ENCODE measurements around the gene KIFC3. TPM values are rescaled to one million over a fixed set of nuclear protein-coding genes. Genes with fewer than 3 reads are reported as not detected.
A peak's percentile ranks its signal among the peaks of the same experiment; 100 is the strongest.
"Not testable (repeated sequence)": the region's sequence is repeated elsewhere in the genome, so short reads cannot be mapped to it uniquely, and the experiment has no call there.

KIFC3 gene
- total RNA-seq, 1 donor from 2014 or later = 0.52 TPM

DNA sequence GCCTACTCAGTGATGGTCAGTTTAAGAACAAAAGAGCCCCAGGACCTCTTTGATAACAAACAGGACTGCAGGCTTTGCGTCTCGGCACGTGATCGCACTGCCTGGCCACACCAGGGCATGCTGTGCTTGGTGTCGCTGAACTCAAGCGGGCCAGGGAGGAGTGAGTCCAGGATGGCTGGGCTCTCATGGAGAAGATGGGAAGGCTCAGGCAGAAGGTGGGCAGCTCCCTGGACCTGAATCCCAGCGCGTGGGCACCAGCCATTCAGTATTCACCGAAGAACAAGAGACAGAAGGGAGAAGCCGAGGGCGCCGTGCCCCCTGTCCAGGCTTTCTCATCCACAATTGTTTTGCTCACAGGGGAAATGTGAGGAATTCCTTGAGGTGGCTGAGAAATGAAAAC, 54.8 kb downstream of the KIFC3 start:
- H3K27ac Mint-ChIP-seq = no peak overlapping the region
- no peaks in the 10 kb centered on the region for H3K4me1 Mint-ChIP-seq (ENCODE audit: low read depth)
- no peaks in the 10 kb centered on the region for H3K27me3 Mint-ChIP-seq (ENCODE audit: low read depth)
- peaks cover 4% of the 10 kb centered on the region for H3K36me3 Mint-ChIP-seq (ENCODE audit: low read depth)
- no peaks in the 10 kb centered on the region for H3K9me3 Mint-ChIP-seq
- no peak for DNase-seq (ENCODE audit: low spot score)
- intact Hi-C loops (cut with micrococcal nuclease) = no loop called here
- no peak overlapping the region for H3K4me3 Mint-ChIP-seq (ENCODE audit: low read depth)

DNA sequence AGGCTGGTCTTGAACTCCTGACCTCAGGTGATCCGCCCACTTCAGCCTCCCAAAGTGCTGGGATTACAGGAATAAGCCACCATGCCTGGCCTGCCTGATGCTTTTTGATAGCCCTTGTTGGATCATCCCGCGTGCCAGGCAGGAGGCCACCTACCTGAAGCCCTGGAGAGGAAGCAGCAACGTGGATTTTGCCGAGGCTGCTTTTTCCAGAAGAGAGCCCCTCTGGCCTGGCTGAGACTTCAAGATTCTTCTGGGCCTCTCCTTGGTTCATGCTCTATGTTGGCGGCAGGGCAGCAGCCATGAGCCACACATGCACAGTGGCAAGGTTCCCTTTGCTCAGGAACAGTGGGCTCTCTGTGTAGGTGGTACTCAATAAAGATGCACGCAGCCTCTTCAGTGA, 55.2 kb downstream of the KIFC3 start:
- no peak for DNase-seq (ENCODE audit: low spot score)
- intact Hi-C loops (cut with micrococcal nuclease) = no loop called here
- no peaks in the 10 kb centered on the region for H3K9me3 Mint-ChIP-seq
- peaks cover 4% of the 10 kb centered on the region for H3K36me3 Mint-ChIP-seq (ENCODE audit: low read depth)
- H3K27ac Mint-ChIP-seq = no peak overlapping the region
- no peaks in the 10 kb centered on the region for H3K4me1 Mint-ChIP-seq (ENCODE audit: low read depth)
- no peaks in the 10 kb centered on the region for H3K27me3 Mint-ChIP-seq (ENCODE audit: low read depth)
- no peak overlapping the region for H3K4me3 Mint-ChIP-seq (ENCODE audit: low read depth)

DNA sequence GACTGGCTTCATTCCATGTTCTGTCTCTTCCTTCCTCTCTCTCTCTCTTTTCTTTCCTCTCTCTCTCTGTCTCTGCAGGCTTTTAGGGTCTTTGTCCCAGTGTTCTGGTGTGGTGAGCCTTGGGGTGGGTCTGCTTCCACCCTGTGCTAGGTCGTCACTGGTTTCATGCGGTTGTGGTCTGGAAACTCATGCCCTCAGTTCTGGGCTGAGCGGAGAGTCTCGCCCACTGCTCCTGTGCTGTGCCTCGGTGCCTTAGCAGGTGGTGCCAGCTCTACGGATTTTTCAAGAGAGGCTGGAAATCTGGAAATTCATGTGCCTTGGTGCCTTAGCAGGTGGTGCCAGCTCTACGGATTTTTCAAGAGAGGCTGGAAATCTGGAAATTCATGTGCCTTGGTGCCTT, 56.0 kb downstream of the KIFC3 start:
- H3K4me3 Mint-ChIP-seq (ENCODE audit: low read depth); H3K27me3 Mint-ChIP-seq (ENCODE audit: low read depth); H3K36me3 Mint-ChIP-seq (ENCODE audit: low read depth); H3K4me1 Mint-ChIP-seq (ENCODE audit: low read depth); DNase-seq (ENCODE audit: low spot score); intact Hi-C loops (cut with micrococcal nuclease); H3K9me3 Mint-ChIP-seq: not testable (repeated sequence)
- peak overlapping the region; percentile 51 for H3K27ac Mint-ChIP-seq

DNA sequence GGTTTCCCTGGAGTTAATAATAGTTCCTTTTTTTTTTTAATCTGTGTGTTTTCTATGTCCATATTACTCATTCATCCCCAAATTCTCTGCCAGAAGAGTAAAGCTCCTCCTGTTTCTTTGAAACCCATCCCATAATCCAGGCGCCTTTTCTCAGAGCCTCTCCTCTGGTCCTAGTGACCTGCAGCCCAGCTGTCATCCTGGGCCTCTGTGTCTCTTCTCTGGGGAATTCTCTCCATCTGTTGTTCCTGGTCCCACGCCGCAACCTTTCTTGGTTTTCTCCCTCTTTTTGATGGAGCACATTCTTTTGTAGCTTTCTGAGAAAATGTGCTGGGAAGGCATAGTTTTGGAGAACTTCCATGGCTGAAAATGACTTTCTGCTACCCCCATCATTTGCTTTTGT, 56.5 kb downstream of the KIFC3 start:
- H3K36me3 Mint-ChIP-seq (ENCODE audit: low read depth) = no peaks in the 10 kb centered on the region
- DNase-seq (ENCODE audit: low spot score) = no peak

DNA sequence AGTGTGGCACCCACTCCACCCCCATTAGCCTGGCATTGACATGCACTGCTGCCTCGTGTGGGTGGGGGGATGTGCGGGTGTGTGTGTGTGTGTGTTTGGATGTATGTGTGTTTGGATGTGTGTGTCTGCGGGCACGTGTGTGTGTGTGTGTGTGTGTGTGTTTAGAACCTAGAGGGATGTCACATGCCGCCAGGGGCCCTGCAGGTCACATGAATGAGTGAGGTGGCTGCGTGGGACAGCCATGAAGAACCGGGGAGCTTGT, 57.7 kb downstream of the KIFC3 start:
- Mint-ChIP-seq H3K9me3 (no peaks in the 10 kb centered on the region), H3K36me3 (ENCODE audit: low read depth) (no peaks in the 10 kb centered on the region)
- intact Hi-C loops (cut with micrococcal nuclease) = no loop called here

More for the DNA sequence above, 56.5 kb downstream of the KIFC3 start:
- Mint-ChIP-seq H3K9me3 (no peaks in the 10 kb centered on the region), H3K4me1 (ENCODE audit: low read depth) (no peaks in the 10 kb centered on the region), H3K27ac (no peak overlapping the region), H3K4me3 (ENCODE audit: low read depth) (no peak overlapping the region), H3K27me3 (ENCODE audit: low read depth) (no peaks in the 10 kb centered on the region)
- intact Hi-C loops (cut with micrococcal nuclease) = no loop called here

DNA sequence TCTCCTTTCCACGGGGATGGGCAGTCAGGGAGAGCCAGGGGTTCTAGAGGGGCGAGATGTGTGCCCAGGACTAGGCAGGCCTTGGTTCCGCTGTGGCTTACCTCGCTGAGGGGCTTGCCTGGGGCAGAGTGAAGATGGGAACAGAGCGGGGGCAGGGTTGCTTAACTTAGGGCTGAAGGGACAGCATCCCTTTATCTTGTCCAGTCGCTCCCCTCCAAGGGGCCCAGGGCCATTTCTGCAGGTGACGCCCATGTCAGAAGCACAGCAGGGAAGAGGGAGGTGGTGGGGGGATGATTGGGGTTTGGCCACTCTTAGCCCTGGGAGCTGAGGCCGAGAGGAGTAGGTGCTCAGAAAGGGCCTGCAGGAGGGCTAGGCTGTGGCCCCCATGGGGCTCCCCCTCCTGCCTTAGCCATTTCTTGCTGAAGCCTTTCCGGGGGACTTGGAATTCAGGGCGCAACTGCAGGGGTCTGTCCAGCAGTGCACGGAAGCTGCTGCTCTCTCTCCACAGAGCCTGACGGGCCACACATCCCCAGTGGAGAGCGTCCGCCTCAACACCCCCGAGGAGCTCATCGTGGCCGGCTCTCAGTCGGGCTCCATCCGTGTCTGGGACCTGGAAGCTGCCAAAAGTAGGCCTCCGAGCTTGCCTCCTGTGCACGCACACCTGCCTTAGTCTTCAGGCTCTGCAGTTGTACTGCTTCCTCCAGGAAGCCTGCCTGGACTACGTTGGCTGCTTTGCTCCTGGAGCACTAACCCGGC, 58.2 kb downstream of the KIFC3 start:
- Mint-ChIP-seq H3K9me3 (no peaks in the 10 kb centered on the region), H3K27me3 (ENCODE audit: low read depth) (no peaks in the 10 kb centered on the region), H3K36me3 (ENCODE audit: low read depth) (no peaks in the 10 kb centered on the region), H3K4me3 (ENCODE audit: low read depth) (no peak overlapping the region), H3K27ac (no peak overlapping the region), H3K4me1 (ENCODE audit: low read depth) (no peaks in the 10 kb centered on the region)
- DNase-seq (ENCODE audit: low spot score) = no peak
- intact Hi-C loops (cut with micrococcal nuclease) = no loop called here

More for the DNA sequence above, 57.7 kb downstream of the KIFC3 start:
- Mint-ChIP-seq H3K4me3 (ENCODE audit: low read depth) (no peak overlapping the region), H3K4me1 (ENCODE audit: low read depth) (no peaks in the 10 kb centered on the region), H3K27me3 (ENCODE audit: low read depth) (no peaks in the 10 kb centered on the region), H3K27ac (no peak overlapping the region)
- DNase-seq (ENCODE audit: low spot score) = no peak

DNA sequence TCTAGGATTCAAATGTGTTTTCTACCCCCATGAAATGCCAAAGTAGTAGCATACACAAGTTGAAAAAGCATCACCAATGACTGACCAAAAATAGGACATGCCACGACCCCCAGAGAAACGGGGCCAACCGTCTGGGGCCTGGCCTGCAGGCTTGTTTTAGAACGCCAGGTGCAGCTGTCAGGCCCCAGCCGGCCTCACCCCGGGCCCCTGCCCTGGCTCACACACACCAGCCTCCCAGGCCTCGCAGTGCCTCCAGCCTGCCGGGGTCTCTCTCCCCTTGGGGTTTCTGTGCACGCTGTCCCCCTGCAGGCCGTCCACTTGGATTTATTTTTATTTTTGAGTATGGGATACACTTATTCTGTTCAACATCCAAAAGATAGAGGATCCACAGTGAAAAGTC, 58.8 kb downstream of the KIFC3 start:
- no peaks in the 10 kb centered on the region for H3K36me3 Mint-ChIP-seq (ENCODE audit: low read depth)

DNA sequence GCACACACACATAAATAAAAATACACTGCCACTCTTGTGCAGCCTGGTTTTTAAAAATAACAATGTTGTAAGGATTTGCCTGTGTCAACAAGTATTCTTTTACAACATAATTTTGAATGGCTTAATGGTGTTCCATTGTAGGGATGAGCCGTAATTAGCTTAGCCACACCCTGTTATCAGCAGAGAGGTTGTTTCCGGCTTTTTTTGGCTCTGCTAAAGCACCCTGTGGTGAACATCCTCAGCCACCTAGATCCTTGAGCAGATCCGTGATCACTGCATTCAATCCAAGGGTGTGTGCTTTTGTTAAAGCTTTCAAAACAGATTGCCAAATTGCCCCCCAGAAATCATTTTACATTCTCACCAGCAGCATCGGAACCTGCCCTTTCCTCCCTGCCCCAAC, 59.7 kb downstream of the KIFC3 start:
- Mint-ChIP-seq H3K27ac (no peak overlapping the region), H3K9me3 (no peaks in the 10 kb centered on the region), H3K4me1 (ENCODE audit: low read depth) (peaks cover 2% of the 10 kb centered on the region), H3K4me3 (ENCODE audit: low read depth) (no peak overlapping the region), H3K36me3 (ENCODE audit: low read depth) (peaks cover 2% of the 10 kb centered on the region), H3K27me3 (ENCODE audit: low read depth) (no peaks in the 10 kb centered on the region)
- no peak for DNase-seq (ENCODE audit: low spot score)
- intact Hi-C loops (cut with micrococcal nuclease) = no loop called here

More for the DNA sequence above, 58.8 kb downstream of the KIFC3 start:
- no peak for DNase-seq (ENCODE audit: low spot score)
- Mint-ChIP-seq H3K27me3 (ENCODE audit: low read depth) (no peaks in the 10 kb centered on the region), H3K27ac (no peak overlapping the region), H3K4me1 (ENCODE audit: low read depth) (no peaks in the 10 kb centered on the region), H3K9me3 (no peaks in the 10 kb centered on the region), H3K4me3 (ENCODE audit: low read depth) (no peak overlapping the region)
- intact Hi-C loops (cut with micrococcal nuclease) = no loop called here

DNA sequence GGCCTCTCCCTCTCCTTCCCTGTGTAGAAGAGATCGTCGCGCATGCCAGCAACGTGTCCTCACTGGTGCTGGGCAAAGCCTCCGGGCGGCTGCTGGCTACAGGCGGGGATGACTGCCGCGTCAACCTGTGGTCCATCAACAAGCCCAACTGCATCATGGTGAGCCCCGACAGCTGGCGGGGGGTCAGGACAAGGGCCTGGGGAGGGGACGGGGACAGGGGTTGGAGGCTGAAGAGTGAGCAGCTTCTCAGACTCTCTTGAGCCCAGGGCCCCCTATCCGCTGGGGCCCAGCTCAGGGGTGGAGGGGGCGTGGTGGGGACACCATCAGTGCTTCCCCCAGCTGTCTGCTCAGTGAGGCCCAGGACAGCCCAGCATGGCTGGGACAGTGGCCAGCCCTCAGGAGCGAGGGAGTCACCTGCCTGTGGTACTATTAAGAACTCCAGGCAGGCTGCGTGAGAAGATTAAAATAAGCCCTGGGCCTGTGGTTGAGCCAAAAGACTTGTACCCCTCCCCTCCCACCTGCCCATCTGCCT, 60.6 kb downstream of the KIFC3 start:
- H3K9me3 Mint-ChIP-seq = no peaks in the 10 kb centered on the region

DNA sequence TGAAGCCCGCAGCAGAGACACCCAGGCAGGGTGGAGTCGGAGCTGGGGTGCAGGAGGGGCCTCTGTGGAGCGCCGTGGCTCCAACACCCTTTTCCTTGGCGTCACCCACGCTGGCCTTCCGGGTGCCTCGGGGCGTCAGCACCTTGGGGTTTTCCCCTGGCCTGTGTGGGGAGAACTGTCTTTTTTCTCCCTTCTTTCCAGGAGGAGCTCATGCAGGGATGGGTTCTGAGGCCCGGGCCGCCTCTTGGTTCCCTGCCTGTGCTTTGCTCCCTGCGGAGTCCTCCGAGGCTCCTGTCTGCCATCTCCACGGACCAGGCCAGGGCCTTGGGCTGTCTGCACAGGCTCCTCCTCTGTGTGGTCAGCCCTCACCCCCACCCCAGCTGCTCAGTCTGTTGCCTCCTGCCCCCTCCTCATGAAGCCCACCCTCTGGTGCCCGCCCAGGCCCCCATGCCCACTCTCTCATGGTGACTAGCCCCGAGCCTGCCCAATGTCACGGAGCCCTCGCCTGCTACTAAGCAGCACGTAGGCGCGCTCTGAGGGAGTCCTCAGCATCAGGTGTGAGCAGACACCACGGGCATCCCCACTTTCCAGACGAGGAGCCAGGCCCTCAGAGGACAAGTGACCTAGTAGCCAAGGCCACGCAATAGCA, 61.7 kb downstream of the KIFC3 start:
- Mint-ChIP-seq H3K27me3 (ENCODE audit: low read depth) (no peaks in the 10 kb centered on the region), H3K9me3 (no peaks in the 10 kb centered on the region), H3K27ac (no peak overlapping the region), H3K4me3 (ENCODE audit: low read depth) (no peak overlapping the region), H3K36me3 (ENCODE audit: low read depth) (peaks cover 5% of the 10 kb centered on the region), H3K4me1 (ENCODE audit: low read depth) (peaks cover 15% of the 10 kb centered on the region)
- no peak for DNase-seq (ENCODE audit: low spot score)
- intact Hi-C loops (cut with micrococcal nuclease) = no loop called here

More for the DNA sequence above, 60.6 kb downstream of the KIFC3 start:
- Mint-ChIP-seq H3K4me1 (ENCODE audit: low read depth) (peaks cover 9% of the 10 kb centered on the region), H3K4me3 (ENCODE audit: low read depth) (no peak overlapping the region), H3K36me3 (ENCODE audit: low read depth) (peaks cover 5% of the 10 kb centered on the region), H3K27me3 (ENCODE audit: low read depth) (no peaks in the 10 kb centered on the region), H3K27ac (no peak overlapping the region)
- intact Hi-C loops (cut with micrococcal nuclease) = no loop called here
- DNase-seq (ENCODE audit: low spot score) = no peak

DNA sequence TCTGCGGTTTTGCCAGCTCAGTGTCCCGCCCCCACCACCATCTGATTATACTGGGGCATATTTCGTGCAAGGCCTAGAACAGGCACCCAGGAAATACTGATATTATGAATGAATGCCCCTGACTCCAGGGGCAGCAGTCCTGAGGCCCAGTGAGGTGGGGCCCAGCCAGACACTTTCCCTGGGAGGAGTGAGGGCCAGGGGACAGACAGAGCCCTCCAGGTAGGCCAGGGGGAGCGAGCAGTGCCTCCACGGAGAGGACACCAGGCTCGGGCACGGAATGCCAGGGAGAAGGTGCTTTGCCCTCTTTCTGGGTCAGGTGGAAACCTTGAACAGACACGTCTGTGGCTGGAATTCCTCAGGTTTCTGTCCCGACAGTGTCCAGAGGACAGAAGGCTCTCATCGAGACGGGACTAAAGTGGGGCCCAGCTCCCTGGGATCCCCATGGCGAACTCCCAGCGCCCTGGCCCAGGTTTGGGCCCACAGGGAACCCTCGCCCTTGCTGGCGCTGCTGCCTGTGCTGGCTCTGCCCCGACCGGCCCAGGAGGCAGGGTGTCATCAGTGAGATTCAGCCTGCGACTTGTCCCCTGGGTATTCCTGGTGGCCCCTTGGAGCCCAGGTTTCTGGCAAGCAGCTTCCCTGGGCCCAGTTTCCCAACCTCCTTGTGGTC, 62.4 kb downstream of the KIFC3 start:
- peaks cover 15% of the 10 kb centered on the region for H3K4me1 Mint-ChIP-seq (ENCODE audit: low read depth)
- intact Hi-C loops (cut with micrococcal nuclease) = loop anchor here (5.0 kb wide), 1 partner anchor 72 kb away; no protein-coding TSS in a partner anchor
- H3K9me3 Mint-ChIP-seq = no peaks in the 10 kb centered on the region
- peaks cover 5% of the 10 kb centered on the region for H3K36me3 Mint-ChIP-seq (ENCODE audit: low read depth)
- DNase-seq (ENCODE audit: low spot score) = no peak
- no peak overlapping the region for H3K27ac Mint-ChIP-seq
- H3K4me3 Mint-ChIP-seq (ENCODE audit: low read depth) = no peak overlapping the region
- no peaks in the 10 kb centered on the region for H3K27me3 Mint-ChIP-seq (ENCODE audit: low read depth)

DNA sequence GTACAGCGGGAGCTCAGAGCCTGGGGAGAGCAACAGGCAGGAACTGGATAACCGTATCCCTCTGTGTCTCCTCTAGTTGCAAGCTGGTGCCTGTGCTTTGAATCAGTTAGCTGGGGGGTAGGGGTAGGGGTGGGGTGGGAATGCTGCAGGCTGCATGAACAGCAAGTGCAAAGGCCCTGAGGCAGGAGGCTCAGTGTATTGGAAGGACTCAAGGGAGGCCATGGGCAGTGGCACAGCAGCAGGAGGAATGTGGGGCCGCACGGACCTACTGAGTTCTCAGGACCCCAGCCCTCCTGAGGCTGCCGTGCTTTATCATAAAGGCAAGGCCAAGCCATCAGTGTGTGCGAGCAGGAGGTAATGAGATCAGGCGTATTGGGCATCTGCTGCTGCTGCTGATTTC, 63.4 kb downstream of the KIFC3 start:
- intact Hi-C loops (cut with micrococcal nuclease) = loop anchor here (5.0 kb wide), 1 partner anchor 73 kb away; no protein-coding TSS in a partner anchor
- peaks cover 7% of the 10 kb centered on the region for H3K36me3 Mint-ChIP-seq (ENCODE audit: low read depth)
- DNase-seq (ENCODE audit: low spot score) = no peak
- H3K4me3 Mint-ChIP-seq (ENCODE audit: low read depth) = no peak overlapping the region
- H3K9me3 Mint-ChIP-seq = no peaks in the 10 kb centered on the region
- no peaks in the 10 kb centered on the region for H3K27me3 Mint-ChIP-seq (ENCODE audit: low read depth)
- H3K27ac Mint-ChIP-seq = peak overlapping the region; percentile 38
- H3K4me1 Mint-ChIP-seq (ENCODE audit: low read depth) = peaks cover 15% of the 10 kb centered on the region
